ENCODE data around the gene P2RX6.

Gene P2RX6

GRCh38 chr22:20980523-20980922, 34.4 kb upstream of the P2RX6 start:
- TF ChIP-seq FOXP2 (optimal IDR thresholded peaks at IDR 0.05; ENCODE audit: borderline replicate concordance, extremely low read depth, extremely low read length, insufficient read depth) (no peak), SIN3A (IDR thresholded peaks at IDR 0.05; ENCODE audit: borderline replicate concordance, insufficient read depth, low read length) (no peak), TAF1 (IDR thresholded peaks at IDR 0.05; ENCODE audit: borderline replicate concordance, insufficient read depth, low read length) (no peak), POLR2AphosphoS5 (IDR thresholded peaks at IDR 0.05; ENCODE audit: low read depth, low read length) (no peak), REST (IDR thresholded peaks at IDR 0.05; ENCODE audit: insufficient read depth in 1 of 2, low read depth in 2 of 2, low read length in 2 of 2) (no peak)

GRCh38 chr22:20980938-20981722, 33.8 kb upstream of the P2RX6 start:
- TF ChIP-seq FOXP2 (optimal IDR thresholded peaks at IDR 0.05; ENCODE audit: borderline replicate concordance, extremely low read depth, extremely low read length, insufficient read depth) (no peak), TAF1 (IDR thresholded peaks at IDR 0.05; ENCODE audit: borderline replicate concordance, insufficient read depth, low read length) (no peak), POLR2AphosphoS5 (IDR thresholded peaks at IDR 0.05; ENCODE audit: low read depth, low read length) (no peak), REST (IDR thresholded peaks at IDR 0.05; ENCODE audit: insufficient read depth in 1 of 2, low read depth in 2 of 2, low read length in 2 of 2) (no peak)

GRCh38 chr22:20981787-20982562, 33.0 kb upstream of the P2RX6 start, which contains the start of gene LZTR1:
TSS of gene LZTR1 (plus strand) at chr22:20982297. CDS start at chr22:20982372, 75 bp downstream.
- TF ChIP-seq FOXP2 (optimal IDR thresholded peaks at IDR 0.05; ENCODE audit: borderline replicate concordance, extremely low read depth, extremely low read length, insufficient read depth) (no peak), TAF1 (IDR thresholded peaks at IDR 0.05; ENCODE audit: borderline replicate concordance, insufficient read depth, low read length) (peak; percentile 70; the same call in 1 of the 2 replicates), SIN3A (IDR thresholded peaks at IDR 0.05; ENCODE audit: borderline replicate concordance, insufficient read depth, low read length) (no peak), REST (IDR thresholded peaks at IDR 0.05; ENCODE audit: insufficient read depth in 1 of 2, low read depth in 2 of 2, low read length in 2 of 2) (no peak), POLR2AphosphoS5 (IDR thresholded peaks at IDR 0.05; ENCODE audit: low read depth, low read length) (peak; percentile 98)

- no peak for TF ChIP-seq FOXP2 (optimal IDR thresholded peaks at IDR 0.05; ENCODE audit: borderline replicate concordance, extremely low read depth, extremely low read length, insufficient read depth)
- TF ChIP-seq SIN3A (IDR thresholded peaks at IDR 0.05; ENCODE audit: borderline replicate concordance, insufficient read depth, low read length) = no peak
- TF ChIP-seq REST (IDR thresholded peaks at IDR 0.05; ENCODE audit: insufficient read depth in 1 of 2, low read depth in 2 of 2, low read length in 2 of 2) = no peak
- no peak for TF ChIP-seq TAF1 (IDR thresholded peaks at IDR 0.05; ENCODE audit: borderline replicate concordance, insufficient read depth, low read length)
- TF ChIP-seq POLR2AphosphoS5 (IDR thresholded peaks at IDR 0.05; ENCODE audit: low read depth, low read length) = no peak
These were observed 32.4 kb upstream of the P2RX6 start for GRCh38 chr22:20982563-20982882.
